GM18951 (cell line): ENCODE data around the gene DCAF17.

Source experiments
- POLR2A ChIP-seq: IDR thresholded peaks from 4 replicates; pipeline ENCODE4 v1.6.1; 2011; ENCODE audit warnings: mild to moderate bottlenecking; ENCODE audit not compliant: insufficient read length, insufficient read depth; ENCODE audit errors: extremely low read depth
- in situ Hi-C: fragments of 300-500 bp; cut with MboI; formaldehyde crosslinking; loops from one replicate; pipeline ENCODE4 v1.12.0; 2022; ENCODE audit warnings: low sequenced_read_pairs, mixed read lengths, inconsistent platforms; ENCODE audit not compliant: unreplicated experiment

DCAF17 gene

DNA sequence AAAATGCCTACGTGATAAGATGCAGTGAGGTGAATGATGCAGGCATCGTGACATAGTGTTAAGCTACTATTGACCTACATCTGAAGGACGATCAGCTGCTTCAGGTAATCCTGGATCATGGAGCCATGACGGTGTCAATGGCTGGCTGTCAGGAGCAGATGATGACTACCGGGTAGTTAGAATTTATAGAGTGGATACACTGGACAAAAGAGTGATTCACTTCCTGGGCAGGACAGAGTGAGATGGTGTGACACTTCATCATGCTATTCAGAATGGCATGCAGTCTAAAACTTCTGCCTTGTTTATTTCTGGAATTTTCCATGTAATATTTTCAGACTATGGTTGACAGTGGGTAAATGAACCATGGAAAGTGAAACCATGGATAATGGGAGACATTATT lies 29.8 kb upstream of the DCAF17 start:
- in situ Hi-C loops: no loop called here
- no peak for TF ChIP-seq POLR2A

DNA sequence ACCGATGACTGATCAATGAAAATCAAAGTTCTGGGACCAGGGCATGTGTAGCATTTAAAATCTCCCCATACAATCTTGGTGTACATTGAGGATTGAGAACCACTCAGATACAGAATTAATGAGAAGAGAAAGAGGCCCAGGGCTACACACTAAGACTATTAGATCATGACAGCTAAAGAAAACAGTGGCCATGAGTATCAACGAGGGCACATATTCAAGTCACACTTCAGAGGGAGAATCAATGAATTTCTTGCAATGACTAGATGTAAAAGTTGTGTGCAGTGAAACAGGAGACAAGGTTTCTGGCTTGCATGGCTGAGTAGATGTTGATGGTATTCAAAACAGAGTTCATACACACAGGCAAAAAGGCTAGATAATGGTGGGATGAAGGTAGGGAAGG lies 29.3 kb upstream of the DCAF17 start:
- no peak for TF ChIP-seq POLR2A

DNA sequence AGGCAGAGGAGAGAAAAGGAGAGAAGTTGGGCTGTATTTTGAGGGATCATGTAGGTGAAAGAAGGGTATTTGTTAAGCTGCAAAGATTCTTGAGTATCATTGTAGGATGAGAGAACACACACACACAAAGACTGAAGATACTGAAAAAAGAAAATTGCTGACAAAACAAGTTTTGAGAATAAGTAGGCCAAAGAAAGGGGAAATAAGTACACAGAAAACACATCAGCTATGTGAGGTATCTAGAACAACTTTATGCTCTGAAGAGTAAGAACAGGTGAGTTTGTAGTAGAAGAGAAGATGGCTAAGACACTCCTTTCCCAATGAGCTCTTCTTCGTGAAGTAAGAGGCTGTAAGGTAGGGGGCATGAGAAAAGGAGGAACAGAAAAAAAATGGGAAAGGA lies 28.5 kb upstream of the DCAF17 start:
- TF ChIP-seq POLR2A: no peak
- in situ Hi-C loops: loop anchor here (5.0 kb wide), 1 partner anchor 83 kb away; no protein-coding TSS in a partner anchor

More for the DNA sequence above, 29.3 kb upstream of the DCAF17 start:
- in situ Hi-C loops: loop anchor here (5.0 kb wide), 1 partner anchor 82 kb away; no protein-coding TSS in a partner anchor

DNA sequence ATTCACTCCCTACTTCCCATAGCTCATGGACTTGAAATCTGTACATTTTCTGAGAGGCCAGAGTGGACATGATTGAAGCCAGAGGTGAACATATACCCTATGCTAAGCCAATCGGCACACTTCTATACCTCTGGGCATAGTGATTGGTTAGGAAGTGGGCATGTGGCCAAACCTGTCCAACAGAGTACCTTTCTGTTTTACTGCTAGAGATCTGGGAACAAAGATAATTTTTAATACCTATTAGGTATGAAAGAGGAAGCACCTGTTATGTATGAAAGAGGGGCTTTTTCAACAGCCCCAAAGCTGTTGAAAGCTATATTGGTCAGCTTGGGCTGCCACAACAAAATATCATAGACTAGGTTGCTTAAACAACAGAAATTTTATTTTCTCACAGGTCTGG lies 28.0 kb upstream of the DCAF17 start:
- no peak for TF ChIP-seq POLR2A
- in situ Hi-C loops: loop anchor here (5.0 kb wide), 1 partner anchor 84 kb away; no protein-coding TSS in a partner anchor

DNA sequence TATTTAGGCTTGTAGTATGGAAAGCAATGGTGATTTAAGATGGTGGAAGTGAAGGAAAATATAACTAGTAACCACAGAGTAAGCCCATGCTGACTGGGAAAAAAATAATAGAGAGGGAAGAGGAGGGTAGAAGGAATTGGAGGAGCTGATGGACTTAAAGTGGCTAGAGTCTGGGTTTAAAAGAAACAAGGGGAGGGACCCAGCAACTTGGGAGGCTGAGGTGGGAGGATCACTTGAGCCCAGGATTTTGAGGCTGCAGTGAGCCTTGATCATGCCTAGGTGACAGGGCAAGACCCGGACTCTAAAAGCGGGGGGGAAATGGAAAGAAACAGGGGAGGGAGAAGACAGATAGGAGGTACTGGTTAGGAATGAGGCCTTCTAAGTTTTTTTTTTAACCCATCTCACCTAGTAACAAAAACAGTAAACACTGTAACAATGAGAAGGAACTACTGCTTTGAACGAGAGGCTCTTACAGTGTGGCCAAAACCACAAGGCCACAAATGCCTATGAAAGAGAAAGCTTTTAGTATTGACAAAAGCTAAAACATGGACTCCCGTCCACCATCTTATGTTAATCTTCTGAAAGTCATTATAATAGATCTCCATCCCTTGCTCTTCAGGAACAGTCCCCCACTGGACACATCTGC lies 26.9 kb upstream of the DCAF17 start:
- in situ Hi-C loops: loop anchor here (5.0 kb wide), 1 partner anchor 85 kb away; no protein-coding TSS in a partner anchor
- TF ChIP-seq POLR2A: no peak

DNA sequence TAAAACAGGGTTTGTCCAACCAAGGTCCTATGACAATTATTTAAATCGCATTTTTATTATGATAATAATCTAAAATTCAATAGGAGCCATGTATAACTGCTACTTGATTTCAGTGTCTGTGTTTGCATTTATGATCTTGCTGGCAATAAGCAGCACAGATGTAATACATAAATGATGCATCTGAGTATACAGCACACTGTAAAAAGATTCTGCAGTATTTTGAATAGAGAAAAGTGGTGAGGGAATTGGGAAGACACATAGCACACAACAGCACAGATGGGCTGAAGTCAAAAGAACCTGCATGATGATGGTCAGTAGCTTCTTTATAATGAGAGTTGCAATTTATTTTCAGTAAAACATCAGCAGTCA lies 26.4 kb upstream of the DCAF17 start:
- no peak for TF ChIP-seq POLR2A
- in situ Hi-C loops: loop anchor here (5.0 kb wide), 1 partner anchor 85 kb away; no protein-coding TSS in a partner anchor

DNA sequence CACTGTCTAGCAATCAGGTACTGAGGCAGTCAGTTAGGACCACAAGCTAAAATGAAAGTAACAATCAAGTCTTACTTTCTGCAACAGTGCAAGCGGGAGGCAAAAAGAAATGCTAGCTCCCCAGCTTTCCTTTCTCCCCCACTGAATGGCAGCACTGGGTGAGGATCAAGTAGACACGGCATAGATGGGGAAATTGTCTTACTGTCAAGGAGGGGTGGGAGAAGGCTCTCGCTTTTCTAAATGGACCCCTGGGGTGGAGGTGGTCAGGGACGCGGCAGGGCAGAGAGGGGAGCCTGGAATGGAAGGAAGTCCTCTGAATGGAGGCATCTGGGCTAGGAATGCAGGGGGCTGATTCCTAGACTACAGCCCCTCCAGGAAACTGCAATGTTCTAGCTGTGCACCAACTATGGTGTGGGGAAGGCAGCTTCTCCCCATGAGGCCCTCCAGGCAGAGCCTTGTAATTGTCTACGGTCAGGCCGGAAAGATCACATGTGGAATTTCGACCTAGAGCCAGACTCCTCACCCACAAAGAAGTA lies 24.5 kb upstream of the DCAF17 start:
- in situ Hi-C loops: loop anchor here (5.0 kb wide), 1 partner anchor 87 kb away; no protein-coding TSS in a partner anchor
- TF ChIP-seq POLR2A: no peak

DNA sequence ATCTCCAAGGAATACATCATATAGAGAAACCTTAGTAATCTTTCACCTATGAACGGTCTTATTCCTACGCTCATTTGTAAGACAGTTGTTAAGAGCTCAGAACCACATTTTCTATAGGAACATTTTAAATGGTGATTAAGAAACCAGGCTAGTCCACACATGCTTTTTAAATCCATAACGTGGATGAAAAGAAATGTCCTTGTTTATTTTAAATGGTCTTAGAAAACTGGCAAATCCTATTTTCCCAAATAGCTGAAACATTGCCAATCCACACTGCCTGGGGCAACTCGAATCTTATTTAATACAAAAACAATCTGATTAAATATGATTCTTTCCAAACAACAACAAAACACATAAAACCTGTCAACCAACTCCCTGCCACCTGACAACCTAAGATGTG lies 23.9 kb upstream of the DCAF17 start:
- in situ Hi-C loops: loop anchor here (10.0 kb wide), 1 partner anchor 265 kb away; no protein-coding TSS in a partner anchor
- no peak for TF ChIP-seq POLR2A

DNA sequence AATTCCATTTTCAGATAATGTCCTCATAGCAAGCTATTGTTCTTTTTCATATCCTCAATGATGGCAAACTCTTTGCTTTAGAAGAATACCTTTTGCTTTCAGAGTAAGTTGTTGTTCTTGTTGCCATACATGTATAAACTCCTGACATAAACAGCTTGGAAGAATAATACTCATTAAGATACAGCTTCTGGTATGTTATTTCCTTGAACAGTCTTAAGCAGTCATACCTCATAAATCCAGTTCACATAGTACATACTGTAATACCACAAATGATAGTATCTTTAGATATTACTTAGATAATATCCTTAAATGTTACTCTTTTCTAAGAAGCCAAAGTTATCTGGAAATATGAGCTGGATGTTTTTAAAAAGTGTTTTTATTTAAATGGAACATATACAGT lies 23.4 kb upstream of the DCAF17 start:
- TF ChIP-seq POLR2A: no peak
- in situ Hi-C loops: loop anchor here (10.0 kb wide), 1 partner anchor 266 kb away; no protein-coding TSS in a partner anchor

DNA sequence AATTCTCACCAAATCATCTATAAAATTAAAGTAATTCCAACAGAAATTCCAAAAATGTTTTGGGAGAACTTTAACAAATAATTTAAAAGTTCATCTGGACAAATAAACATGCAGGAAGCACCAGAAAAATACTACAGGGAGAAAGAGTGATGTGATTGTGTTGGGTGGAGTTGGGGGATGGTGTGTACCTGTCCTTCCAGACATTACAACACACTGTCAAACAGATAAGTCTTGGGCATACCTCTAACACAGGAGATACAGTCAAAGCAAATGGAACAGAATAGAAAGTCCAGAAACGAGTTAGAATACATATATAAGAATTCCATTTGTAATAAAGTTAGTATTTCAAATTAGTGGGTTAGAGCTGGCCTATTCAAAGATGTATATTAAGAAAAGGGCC lies 22.8 kb upstream of the DCAF17 start:
- TF ChIP-seq POLR2A: no peak
- in situ Hi-C loops: loop anchor here (10.0 kb wide), 1 partner anchor 266 kb away; no protein-coding TSS in a partner anchor

DNA sequence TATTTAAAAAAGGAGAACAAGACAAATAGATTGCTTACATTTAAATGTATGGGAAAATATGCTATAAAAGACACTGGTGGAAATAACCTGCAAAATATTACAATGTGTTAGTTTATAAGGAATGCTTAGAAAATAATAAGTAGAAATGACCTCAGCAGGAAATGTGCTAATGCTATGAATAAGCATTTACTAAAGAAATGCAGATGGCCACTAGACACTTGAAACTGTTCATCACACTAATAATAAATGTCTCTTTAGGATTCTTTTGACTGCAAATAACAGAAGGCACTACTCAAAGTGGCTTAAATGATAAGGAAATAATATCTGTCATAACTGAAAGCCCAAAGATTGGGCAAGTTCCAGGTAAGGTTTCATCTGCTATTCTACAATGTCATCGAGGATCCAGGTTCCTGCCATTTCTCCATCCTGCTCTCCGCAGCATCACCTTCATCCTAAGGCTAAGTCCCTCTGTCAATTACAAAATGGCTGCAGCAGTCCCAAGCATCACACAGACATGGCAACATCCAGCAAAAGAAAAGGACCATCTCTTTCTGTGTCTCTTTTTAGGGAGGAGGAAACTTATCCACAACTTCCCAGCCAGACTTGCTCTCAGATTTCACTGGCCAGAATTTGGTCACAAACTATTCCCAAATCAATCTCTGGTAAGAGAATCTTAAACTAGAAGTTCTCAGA lies 22.1 kb upstream of the DCAF17 start:
- no peak for TF ChIP-seq POLR2A
- in situ Hi-C loops: loop anchor here (10.0 kb wide), 1 partner anchor 267 kb away; no protein-coding TSS in a partner anchor

DNA sequence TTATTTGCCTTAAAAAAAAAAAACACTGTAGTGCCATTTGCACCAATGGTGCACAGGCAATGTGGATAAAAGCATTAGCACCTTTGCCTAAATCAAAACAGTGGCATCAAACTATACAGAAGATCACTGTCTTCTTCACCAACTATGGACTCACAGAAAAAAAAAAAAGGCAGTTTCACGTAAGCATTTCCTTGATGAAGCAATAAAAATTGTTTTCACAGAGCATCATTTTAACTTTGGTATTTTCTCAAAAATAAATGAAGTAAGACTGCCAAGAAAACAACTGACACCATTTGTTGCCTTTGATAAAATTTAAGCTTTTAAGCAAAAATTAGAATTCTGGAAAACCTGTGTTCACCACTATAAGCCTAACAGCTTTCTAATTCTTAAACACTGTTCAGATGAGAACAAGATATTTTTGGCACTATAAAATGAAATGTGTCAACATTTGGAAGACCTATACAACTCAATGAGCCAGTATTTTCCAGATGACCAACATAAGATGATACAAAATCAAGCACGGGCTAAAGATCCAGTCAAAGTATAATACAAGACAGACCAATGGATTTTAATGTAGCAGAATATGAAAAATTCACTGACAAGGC lies 21.4 kb upstream of the DCAF17 start:
- no peak for TF ChIP-seq POLR2A
- in situ Hi-C loops: loop anchor here (10.0 kb wide), 1 partner anchor 268 kb away; no protein-coding TSS in a partner anchor

DNA sequence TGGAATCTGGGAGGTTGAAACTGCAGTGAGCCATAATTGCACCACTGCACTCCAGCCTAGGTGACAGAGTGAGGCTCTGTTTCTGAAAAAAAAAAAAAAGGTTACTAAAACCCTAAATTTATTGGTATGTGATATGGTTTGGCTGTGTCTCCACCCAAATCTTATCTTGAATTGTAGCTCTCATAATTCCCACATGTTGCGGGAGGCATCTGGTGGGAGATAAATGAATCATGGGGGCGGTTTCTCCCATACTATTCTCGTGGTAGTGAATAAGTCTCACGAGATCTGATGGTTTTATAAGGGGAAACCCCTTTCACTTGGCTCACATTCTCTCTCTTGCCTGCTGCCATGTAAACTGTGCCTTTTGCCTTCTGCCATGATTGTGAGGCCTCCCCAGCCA lies 19.4 kb upstream of the DCAF17 start:
- in situ Hi-C loops: loop anchor here (10.0 kb wide), 1 partner anchor 270 kb away; no protein-coding TSS in a partner anchor
